Smooth muscle cell (in vitro differentiated cells): ENCODE results near the gene CALHM1. TPM values are rescaled to one million over a fixed set of nuclear protein-coding genes. Genes with fewer than 3 reads are reported as not detected.

Experiments
- DNase-seq: peaks from one replicate; lab custom pipeline; 2025; ENCODE audit not compliant: unreplicated experiment; lab: John Stamatoyannopoulos, UW
- H2AFZ ChIP-seq: fragments of 200-600 bp; sonication (generic); 2 replicates; pipeline ENCODE4 v1.6.0; 2016; ENCODE audit warnings: antibody characterized with exemption, low read depth, mild to moderate bottlenecking
- H3F3A ChIP-seq: fragments of 200-600 bp; sonication (generic); 2 replicates; pipeline ENCODE4 v1.6.0; 2017; ENCODE audit warnings: antibody characterized with exemption, low read depth
- H3K27ac ChIP-seq: fragments of 200-600 bp; sonication (generic); 2 replicates; pipeline ENCODE4 v1.5.1; 2016; ENCODE audit warnings: low read depth, mild to moderate bottlenecking
- H3K27me3 ChIP-seq: fragments of 200-600 bp; sonication (generic); 2 replicates; pipeline ENCODE4 v1.6.1; 2016; ENCODE audit warnings: low read depth, mild to moderate bottlenecking
- H3K36me3 ChIP-seq: fragments of 200-600 bp; sonication (generic); 2 replicates; pipeline ENCODE4 v1.5.1; 2016; ENCODE audit warnings: low read depth
- H3K4me1 ChIP-seq: fragments of 200-600 bp; sonication (generic); 2 replicates; pipeline ENCODE4 v1.5.1; 2016; ENCODE audit warnings: low read depth
- H3K4me2 ChIP-seq: fragments of 200-600 bp; sonication (generic); 2 replicates; pipeline ENCODE4 v1.6.0; 2016; ENCODE audit warnings: mild to moderate bottlenecking
- H3K4me3 ChIP-seq: fragments of 200-600 bp; sonication (generic); 2 replicates; pipeline ENCODE4 v1.5.1; 2016; ENCODE audit warnings: mild to moderate bottlenecking
- H3K79me2 ChIP-seq: fragments of 200-600 bp; sonication (generic); 2 replicates; pipeline ENCODE4 v1.6.0; 2016; ENCODE audit warnings: low read depth, mild to moderate bottlenecking
- H3K9ac ChIP-seq: fragments of 200-600 bp; sonication (generic); 2 replicates; pipeline ENCODE4 v1.6.0; 2016; ENCODE audit warnings: low read depth
- H3K9me3 ChIP-seq: fragments of 200-600 bp; sonication (generic); replicated peaks from 2 replicates; pipeline ENCODE4 v1.5.1; 2016; ENCODE audit warnings: low read depth
- H4K20me1 ChIP-seq: fragments of 200-600 bp; sonication (generic); 2 replicates; pipeline ENCODE4 v1.6.0; 2016; ENCODE audit warnings: low read depth
- WGBS: methylation state at CpG from one replicate; pipeline ENCODE4 v1.1.7; 2016; ENCODE audit warnings: low lambda C conversion rate; 5-methylcytosine and 5-hydroxymethylcytosine counted together
- polyA plus RNA-seq: library from polyadenylated mRNA; unstranded; fragments of >200 nt; fragmentation: Nextera tagmentation; extraction: Ambion mirVana; gene quantifications from 2 replicates; pipeline ENCODE4 v1.2.1, GENCODE V29; 2016
- total RNA-seq: library from RNA; depleted of rRNA; stranded (reverse); fragments of >200 nt; gene quantifications from 2 replicates; pipeline ENCODE4 v1.2.3, GENCODE V29; 2014
- TF ChIP-seq, protein P1 (sequence below): fragments of 200-600 bp; sonication (generic); IDR thresholded peaks from 2 replicates; pipeline ENCODE4 v1.5.1; 2017; ENCODE audit warnings: borderline replicate concordance, mild to moderate bottlenecking, antibody characterized with exemption; ENCODE audit not compliant: insufficient read depth, poor library complexity, severe bottlenecking

The CALHM1 gene
- total and polyA plus RNA-seq, 2 experiments from 2014 or later, result 0.05 TPM; not detected in 1

DNA sequence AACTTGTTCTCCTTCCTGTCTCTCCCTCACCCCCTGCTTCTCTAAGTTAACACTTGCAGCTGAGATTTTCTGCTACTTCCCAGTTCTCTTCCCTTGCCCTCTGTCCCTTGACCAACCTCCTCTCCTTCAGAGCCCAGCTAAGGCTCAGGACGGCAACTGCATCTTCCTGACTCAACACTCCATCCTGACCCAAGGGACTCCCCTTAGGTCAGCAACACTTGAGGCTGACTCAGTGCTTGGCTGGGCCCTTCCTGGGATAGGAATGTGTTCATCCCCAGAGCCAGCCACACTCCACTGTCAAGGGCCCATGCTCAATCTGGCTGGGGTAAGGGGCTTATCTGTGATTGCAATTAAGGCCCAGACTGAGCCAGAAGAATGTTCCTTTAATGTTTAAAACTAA, 10.0 kb downstream of the CALHM1 start:
- Histone ChIP-seq H3K4me1 (no peaks in the 10 kb centered on the region), H3K36me3 (no peaks in the 10 kb centered on the region), H3K9ac (no peak overlapping the region), H2AFZ (no peak overlapping the region), H3F3A (no peaks in the 10 kb centered on the region), H3K27me3 (no peaks in the 10 kb centered on the region), H3K4me3 (no peak overlapping the region), H4K20me1 (no peaks in the 10 kb centered on the region), H3K79me2 (no peaks in the 10 kb centered on the region), H3K4me2 (no peak overlapping the region), H3K9me3 (no peaks in the 10 kb centered on the region), H3K27ac (no peak overlapping the region)
- TF ChIP-seq, protein P1, sequence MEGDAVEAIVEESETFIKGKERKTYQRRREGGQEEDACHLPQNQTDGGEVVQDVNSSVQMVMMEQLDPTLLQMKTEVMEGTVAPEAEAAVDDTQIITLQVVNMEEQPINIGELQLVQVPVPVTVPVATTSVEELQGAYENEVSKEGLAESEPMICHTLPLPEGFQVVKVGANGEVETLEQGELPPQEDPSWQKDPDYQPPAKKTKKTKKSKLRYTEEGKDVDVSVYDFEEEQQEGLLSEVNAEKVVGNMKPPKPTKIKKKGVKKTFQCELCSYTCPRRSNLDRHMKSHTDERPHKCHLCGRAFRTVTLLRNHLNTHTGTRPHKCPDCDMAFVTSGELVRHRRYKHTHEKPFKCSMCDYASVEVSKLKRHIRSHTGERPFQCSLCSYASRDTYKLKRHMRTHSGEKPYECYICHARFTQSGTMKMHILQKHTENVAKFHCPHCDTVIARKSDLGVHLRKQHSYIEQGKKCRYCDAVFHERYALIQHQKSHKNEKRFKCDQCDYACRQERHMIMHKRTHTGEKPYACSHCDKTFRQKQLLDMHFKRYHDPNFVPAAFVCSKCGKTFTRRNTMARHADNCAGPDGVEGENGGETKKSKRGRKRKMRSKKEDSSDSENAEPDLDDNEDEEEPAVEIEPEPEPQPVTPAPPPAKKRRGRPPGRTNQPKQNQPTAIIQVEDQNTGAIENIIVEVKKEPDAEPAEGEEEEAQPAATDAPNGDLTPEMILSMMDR, result no peak
- 11% methylated on average over 1 of the region's 1 CpG for WGBS
- no peak for DNase-seq

DNA sequence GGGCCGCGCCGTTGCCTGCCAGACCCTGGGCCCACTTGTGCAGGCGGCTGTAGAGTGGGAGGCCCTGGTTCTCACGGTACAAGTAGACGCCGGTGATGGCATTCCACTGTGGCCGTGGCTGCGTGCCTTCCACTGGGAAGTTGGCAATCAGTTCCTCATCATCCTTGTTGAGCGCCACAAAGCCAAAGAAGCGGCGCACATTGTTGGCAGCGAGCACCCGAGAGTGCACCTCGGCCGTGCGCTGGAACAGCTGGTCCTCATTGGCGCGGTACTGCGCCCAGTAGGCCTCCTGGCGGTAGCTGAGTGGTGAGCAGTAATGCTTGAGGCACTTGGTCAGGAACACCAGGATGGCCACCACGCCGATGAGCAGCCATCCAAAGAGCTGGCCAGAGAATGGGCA, 11.5 kb downstream of the CALHM1 start:
- Histone ChIP-seq H3K9me3 (no peaks in the 10 kb centered on the region), H3K27ac (no peak overlapping the region), H3K36me3 (peaks cover 3% of the 10 kb centered on the region), H3K4me1 (no peaks in the 10 kb centered on the region), H4K20me1 (no peaks in the 10 kb centered on the region), H3K4me2 (no peak overlapping the region), H3K27me3 (no peaks in the 10 kb centered on the region), H3K79me2 (no peaks in the 10 kb centered on the region), H3F3A (no peaks in the 10 kb centered on the region), H2AFZ (no peak overlapping the region), H3K9ac (no peak overlapping the region), H3K4me3 (no peak overlapping the region)
- WGBS, result 97% methylated on average over 23 of the region's 23 CpGs
- TF ChIP-seq, protein P1, result no peak
- no peak for DNase-seq

DNA sequence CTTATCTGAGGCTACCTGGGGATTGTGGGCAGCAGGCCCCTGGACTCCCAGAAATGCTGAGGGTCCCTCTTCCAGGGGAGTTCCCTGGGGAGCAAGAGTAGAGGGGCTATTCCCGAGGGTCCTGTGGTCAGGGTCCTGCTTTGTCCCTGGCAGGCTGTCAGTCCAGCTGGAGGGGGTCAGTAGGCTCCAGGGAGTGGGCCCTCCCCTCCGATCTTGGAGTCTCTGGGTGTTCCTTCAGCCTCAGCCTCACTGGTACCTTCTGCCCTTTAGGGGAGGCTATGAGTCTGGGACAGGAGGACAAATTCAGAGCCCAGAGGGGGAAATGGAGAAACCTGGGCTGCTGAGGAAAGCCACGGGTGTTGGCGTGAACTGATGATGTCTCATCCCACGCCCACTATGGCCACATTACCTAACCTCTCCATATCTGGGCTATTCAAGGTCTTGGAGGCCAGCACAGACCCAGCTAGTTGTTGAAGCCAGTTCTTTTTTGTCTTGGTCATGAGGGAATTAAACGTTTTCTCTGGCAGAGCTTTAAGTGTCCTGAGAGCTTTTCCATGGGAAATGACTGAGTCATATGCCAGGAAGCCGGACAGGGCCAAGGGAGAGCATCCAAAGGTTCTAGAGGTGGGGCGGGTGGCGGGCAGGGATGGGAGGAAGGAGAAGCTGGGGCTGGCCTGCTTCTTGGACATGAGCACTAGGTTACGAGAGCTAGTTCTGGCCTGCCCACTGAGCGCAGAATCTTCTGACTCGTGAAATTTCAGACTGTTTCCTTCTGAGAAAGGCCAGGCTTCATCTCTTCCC, 12.7 kb downstream of the CALHM1 start:
- Histone ChIP-seq H3K4me3 (no peak overlapping the region), H3K27ac (no peak overlapping the region), H3K9ac (no peak overlapping the region), H3K79me2 (no peaks in the 10 kb centered on the region), H3K4me1 (no peaks in the 10 kb centered on the region), H2AFZ (no peak overlapping the region), H3F3A (peaks cover 6% of the 10 kb centered on the region), H3K9me3 (no peaks in the 10 kb centered on the region), H4K20me1 (no peaks in the 10 kb centered on the region), H3K4me2 (no peak overlapping the region), H3K27me3 (no peaks in the 10 kb centered on the region), H3K36me3 (peaks cover 3% of the 10 kb centered on the region)
- DNase-seq, result no peak
- TF ChIP-seq, protein P1, result no peak
- WGBS, result 89% methylated on average over 12 of the region's 12 CpGs

DNA sequence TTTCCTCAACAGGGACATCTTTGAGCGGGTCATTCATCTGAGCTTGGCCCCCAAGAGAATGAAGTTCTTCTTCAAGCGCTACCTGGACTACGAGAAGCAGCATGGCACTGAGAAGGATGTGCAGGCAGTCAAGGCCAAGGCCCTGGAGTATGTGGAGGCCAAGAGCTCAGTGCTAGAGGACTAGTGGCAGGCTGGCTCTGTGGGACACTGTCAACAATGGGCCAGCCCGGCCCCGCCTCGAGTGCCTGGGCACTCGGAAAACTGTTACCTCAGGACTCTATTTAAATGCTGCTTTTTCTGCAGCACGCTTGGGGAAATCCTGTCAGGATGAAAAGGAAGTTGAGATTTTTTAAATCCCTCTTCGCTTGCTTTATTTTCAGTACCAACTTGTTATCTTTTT, 13.3 kb downstream of the CALHM1 start:
- H3K27me3 ChIP-seq, result no peaks in the 10 kb centered on the region
- no peak for DNase-seq
- no peaks in the 10 kb centered on the region for H4K20me1 ChIP-seq
- H3K4me2 ChIP-seq, result no peak overlapping the region
- no peaks in the 10 kb centered on the region for H3K79me2 ChIP-seq
- no peak overlapping the region for H2AFZ ChIP-seq
- TF ChIP-seq, protein P1, result no peak
- no peaks in the 10 kb centered on the region for H3K9me3 ChIP-seq
- H3F3A ChIP-seq, result peaks cover 6% of the 10 kb centered on the region
- no peak overlapping the region for H3K4me3 ChIP-seq
- H3K27ac ChIP-seq, result no peak overlapping the region
- H3K36me3 ChIP-seq, result peaks cover 3% of the 10 kb centered on the region
- H3K4me1 ChIP-seq, result no peaks in the 10 kb centered on the region
- 98% methylated on average over 9 of the region's 9 CpGs for WGBS
- H3K9ac ChIP-seq, result no peak overlapping the region
